Thyroid gland (tissue), 4 donors: ENCODE results near the gene ITGA8.

Experiments used
- POLR2A ChIP-seq, 2 donors: fragments of 450-650 bp; IDR thresholded peaks; one replicate each; pipeline ENCODE4 v1.6.1; 2017; ENCODE audit warnings: antibody characterized with exemption in 2 of 2, mild to moderate bottlenecking in 2 of 2, moderate library complexity in 1 of 2
- TF ChIP-seq, protein P1 (sequence below), 6 experiments: fragments of 200-600 bp in 3 of 6; fragments of 450-650 bp in 3 of 6; sonication (generic) in 3 of 6; IDR thresholded peaks; one replicate each; pipeline ENCODE4 v1.5.1; 2016 to 2019; ENCODE audit warnings: antibody characterized with exemption in 6 of 6, mild to moderate bottlenecking in 2 of 6, inconsistent platforms in 1 of 6, moderate library complexity in 1 of 6

DNA sequence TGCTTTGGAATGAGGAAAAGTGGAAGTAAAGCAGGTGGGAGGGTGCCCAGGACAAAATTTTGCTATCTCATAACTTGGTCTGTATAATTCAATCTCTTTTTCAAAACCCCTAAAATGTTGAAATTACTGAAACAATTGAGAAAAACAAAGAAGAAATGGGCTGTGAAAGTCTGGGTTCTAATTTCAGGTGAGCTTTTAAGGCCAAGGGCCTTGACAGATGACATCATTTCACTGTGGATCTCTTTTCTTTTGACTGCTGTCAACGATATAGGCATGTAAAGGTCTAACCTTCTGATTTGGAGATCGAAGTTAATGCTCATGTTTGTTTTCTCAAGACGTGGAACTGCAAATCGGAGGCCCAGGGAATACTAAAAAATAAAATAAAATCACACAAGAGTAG is 127.8 kb downstream of the ITGA8 start:
- TF ChIP-seq, protein P1, sequence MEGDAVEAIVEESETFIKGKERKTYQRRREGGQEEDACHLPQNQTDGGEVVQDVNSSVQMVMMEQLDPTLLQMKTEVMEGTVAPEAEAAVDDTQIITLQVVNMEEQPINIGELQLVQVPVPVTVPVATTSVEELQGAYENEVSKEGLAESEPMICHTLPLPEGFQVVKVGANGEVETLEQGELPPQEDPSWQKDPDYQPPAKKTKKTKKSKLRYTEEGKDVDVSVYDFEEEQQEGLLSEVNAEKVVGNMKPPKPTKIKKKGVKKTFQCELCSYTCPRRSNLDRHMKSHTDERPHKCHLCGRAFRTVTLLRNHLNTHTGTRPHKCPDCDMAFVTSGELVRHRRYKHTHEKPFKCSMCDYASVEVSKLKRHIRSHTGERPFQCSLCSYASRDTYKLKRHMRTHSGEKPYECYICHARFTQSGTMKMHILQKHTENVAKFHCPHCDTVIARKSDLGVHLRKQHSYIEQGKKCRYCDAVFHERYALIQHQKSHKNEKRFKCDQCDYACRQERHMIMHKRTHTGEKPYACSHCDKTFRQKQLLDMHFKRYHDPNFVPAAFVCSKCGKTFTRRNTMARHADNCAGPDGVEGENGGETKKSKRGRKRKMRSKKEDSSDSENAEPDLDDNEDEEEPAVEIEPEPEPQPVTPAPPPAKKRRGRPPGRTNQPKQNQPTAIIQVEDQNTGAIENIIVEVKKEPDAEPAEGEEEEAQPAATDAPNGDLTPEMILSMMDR (IDR thresholded peaks at IDR 0.05): no peak
- TF ChIP-seq POLR2A (IDR thresholded peaks at IDR 0.05): no peak
